K562 treated with DMSO at 1 percent for 48 hours (cell line): ENCODE measurements around the gene SERPINA1. TPM values are rescaled to one million over a fixed set of nuclear protein-coding genes. Genes with fewer than 3 reads are reported as not detected.

Experiments used
- total RNA-seq: library from RNA; unstranded; fragments of 300-600 nt; gene quantifications from 2 replicates; pipeline ENCODE4 v1.2.3, GENCODE V29; 2022; ENCODE audit warnings: low replicate concordance; ENCODE audit errors: extremely low read depth

The SERPINA1 gene
- total RNA-seq = not detected in 2 replicates

GRCh38 chr14:94388384-94389103 is at the start of gene SERPINA1:
SERPINA1 (minus strand) TSS chr14:94388602; CDS start chr14:94383237, 5,365 bp downstream.

GRCh38 chr14:94366146-94366915 is 22.1 kb downstream of the SERPINA1 start, which contains the start of gene SERPINA2:
SERPINA2 (minus strand) TSS chr14:94366698.

Other genes starting within 250 kb of the SERPINA1 start
- not detected in 2 replicates for gene PPP4R4, start 214.3 kb downstream of the SERPINA1 start, total RNA-seq
- gene SERPINA10, start 95.3 kb downstream of the SERPINA1 start, total RNA-seq = not detected in 2 replicates
- gene SERPINA6, start 65.3 kb downstream of the SERPINA1 start, total RNA-seq = not detected in 2 replicates
- gene SERPINA2, start 21.9 kb downstream of the SERPINA1 start, total RNA-seq = not detected in 2 replicates
- gene SERPINA11, start 64.2 kb upstream of the SERPINA1 start, total RNA-seq = not detected in 2 replicates
- not detected in 2 replicates for gene SERPINA9, start 87.6 kb upstream of the SERPINA1 start, total RNA-seq
- gene SERPINA12, start 120.9 kb upstream of the SERPINA1 start, total RNA-seq = not detected in 2 replicates
- not detected in 2 replicates for gene SERPINA4, start 172.8 kb upstream of the SERPINA1 start, total RNA-seq
- gene SERPINA5, start 192.8 kb upstream of the SERPINA1 start, total RNA-seq = not detected in 2 replicates
- gene SERPINA3, start 223.8 kb upstream of the SERPINA1 start, total RNA-seq = not detected in 2 replicates